Measurements from ENCODE around the gene RAB26.
"Not testable (repeated sequence)": the region's sequence is repeated elsewhere in the genome, so short reads cannot be mapped to it uniquely, and the experiment has no call there.

Gene RAB26, protein sequence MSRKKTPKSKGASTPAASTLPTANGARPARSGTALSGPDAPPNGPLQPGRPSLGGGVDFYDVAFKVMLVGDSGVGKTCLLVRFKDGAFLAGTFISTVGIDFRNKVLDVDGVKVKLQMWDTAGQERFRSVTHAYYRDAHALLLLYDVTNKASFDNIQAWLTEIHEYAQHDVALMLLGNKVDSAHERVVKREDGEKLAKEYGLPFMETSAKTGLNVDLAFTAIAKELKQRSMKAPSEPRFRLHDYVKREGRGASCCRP

DNA sequence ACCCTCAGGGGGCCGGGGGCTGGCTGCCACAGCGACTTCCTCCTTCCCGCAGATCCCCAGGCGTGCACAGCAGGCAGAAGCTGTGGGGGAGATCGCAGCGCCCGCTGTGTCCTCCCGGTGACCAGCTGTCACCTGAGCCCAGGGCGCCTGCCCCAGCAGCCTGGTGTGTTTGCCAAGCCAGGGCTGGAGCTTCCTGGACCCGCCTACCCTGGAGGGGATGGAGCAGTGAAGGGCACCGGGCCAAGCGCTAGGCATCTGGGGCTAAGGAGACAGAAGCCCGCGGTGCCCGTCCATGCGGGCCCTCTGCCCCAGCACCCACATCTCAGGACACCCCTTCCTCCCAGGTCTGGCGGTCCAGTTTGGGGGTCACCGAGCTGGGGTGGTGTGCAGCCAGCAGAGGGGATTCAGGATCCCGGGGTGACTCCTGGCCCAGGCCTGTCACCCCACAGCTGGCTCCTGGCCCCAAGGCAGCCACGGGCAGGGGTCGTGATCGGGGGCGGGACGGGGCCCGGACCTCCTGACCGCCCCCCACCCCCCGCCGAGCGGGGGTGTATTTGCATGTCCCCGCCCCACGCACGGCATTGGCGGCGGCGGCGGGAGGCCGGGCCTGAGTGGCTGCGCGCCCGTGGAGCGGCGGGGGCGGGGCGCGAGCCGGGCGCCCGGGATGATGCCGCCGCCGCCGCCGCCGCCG, at the start of gene RAB26:
Gene RAB26, plus strand, starts transcription at position 645 of the 691 bp plus-strand sequence. CDS start 159 bp downstream, outside the sequence.
- in situ Hi-C loops (cut with MboI; ENCODE audit: low sequenced_read_pairs): no loop called here

DNA sequence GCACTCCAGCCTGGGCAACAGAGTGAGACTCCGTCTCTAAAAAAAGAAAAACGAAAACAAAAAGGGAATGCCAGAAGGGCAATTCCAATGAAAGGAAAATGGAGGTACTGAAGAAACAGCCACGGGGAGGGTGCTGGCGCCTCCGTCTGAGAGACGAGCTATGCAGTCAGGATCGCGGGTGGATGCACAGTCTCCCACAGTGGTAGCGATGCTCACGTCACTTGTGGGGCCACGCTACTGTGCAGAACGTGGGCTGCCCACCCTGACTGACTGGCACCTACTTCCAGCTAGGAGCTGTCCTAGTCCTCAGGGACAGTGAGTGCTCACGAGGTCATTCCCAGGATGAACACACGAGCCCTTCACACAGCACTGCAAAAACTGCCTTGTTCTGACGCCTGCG, 46.8 kb upstream of the RAB26 start:
- in situ Hi-C loops (cut with MboI; ENCODE audit: low sequenced_read_pairs): not testable (repeated sequence)

- in situ Hi-C loops (cut with MboI; ENCODE audit: low sequenced_read_pairs): no loop called here
Observed at GRCh38 chr16:2102471-2102870, 46.0 kb upstream of the RAB26 start.

GRCh38 chr16:2104464-2104863, 44.0 kb upstream of the RAB26 start:
- in situ Hi-C loops (cut with MboI; ENCODE audit: low sequenced_read_pairs): not testable (repeated sequence)

DNA sequence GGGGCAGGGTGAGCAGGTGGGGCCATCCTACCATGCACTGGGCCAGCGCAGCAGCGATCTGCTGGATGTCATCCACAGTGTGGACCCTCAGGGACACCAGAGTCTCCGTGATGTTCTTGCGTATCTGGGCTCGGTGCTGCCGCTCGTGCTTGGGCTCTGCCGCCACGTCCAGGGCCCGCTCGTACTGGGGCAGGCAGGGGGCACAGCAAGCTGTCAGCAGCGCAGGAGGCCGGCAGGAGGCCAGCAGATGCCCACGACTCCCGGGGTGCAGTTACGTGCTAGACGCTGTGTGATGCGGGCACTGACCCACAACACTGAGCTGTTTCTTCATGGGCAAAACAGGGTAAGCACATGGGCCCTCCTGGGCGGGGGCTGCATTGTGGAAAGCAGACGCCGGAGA, 43.1 kb upstream of the RAB26 start:
- in situ Hi-C loops (cut with MboI; ENCODE audit: low sequenced_read_pairs): not testable (repeated sequence)

DNA sequence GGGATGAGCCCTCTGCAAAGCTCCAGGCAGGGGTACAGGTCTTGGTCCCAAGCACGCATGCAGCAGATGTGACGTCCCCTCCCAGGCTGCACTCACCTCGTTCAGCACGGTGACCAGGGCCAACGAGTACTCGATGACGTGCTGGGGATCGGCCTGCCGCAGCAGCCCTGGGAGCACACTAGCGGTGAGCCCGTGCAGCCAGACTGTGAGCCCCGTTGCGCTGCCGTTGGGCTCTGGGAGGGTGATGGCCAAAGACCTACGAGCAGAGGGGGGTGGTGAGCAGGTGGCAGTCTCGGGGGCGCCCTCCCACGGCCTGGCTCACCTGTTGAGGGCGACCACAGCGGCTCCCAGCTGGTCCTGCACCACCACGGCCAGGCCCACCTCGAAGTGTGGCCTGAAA, 42.7 kb upstream of the RAB26 start:
- in situ Hi-C loops (cut with MboI; ENCODE audit: low sequenced_read_pairs): not testable (repeated sequence)

GRCh38 chr16:2106211-2106610, 42.2 kb upstream of the RAB26 start:
- in situ Hi-C loops (cut with MboI; ENCODE audit: low sequenced_read_pairs): not testable (repeated sequence)

DNA sequence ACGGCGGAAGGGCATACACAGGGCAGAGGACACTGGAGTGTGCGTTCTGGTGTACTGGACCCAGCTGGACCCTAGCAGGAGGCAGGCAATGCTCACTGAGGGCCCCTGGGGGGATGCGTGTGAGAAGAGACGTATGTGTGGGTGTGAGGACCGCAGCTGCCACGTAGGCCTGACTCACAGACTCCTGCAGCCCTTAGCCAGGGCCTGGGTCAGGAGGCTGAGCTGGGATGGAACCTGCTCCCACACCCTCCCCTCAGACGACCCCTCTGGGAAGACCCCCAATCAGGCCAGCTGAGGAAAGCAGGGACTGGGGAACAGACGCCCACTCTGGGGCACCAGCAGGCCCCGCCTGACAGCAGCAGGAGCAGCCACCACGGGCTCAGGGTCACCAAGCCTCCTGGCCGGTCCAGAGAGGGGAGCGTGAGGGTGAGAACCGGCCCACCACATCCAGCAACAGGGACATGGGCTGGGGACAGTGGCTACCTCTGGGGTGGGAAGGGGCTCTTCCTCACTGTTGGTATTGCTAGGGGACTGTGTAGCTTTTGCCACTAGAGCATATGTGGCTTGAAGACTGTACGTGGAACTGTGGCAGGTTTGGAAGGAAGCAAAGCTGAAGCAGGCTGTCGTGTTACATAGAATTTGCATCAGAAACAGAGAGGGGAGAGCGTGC, 41.2 kb upstream of the RAB26 start:
- in situ Hi-C loops (cut with MboI; ENCODE audit: low sequenced_read_pairs): not testable (repeated sequence)

DNA sequence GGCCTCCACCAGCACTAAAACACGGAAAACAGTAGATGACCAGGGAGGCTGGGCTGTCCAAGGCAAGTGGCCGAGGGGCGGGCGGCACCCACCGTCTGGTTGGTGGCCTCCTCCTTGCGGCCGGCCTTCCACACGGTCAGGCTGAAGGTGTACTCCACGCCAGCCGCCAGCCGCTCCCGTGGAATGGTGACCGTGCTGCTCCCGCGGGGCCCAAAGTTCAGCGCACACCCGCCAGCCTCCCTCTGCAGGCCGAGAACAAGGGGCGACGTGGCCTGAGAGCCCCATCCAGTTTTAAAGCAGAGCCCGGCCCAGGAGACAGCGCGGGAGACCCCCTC, 40.7 kb upstream of the RAB26 start:
- in situ Hi-C loops (cut with MboI; ENCODE audit: low sequenced_read_pairs): not testable (repeated sequence)

GRCh38 chr16:2108446-2109270, 39.8 kb upstream of the RAB26 start:
- in situ Hi-C loops (cut with MboI; ENCODE audit: low sequenced_read_pairs): not testable (repeated sequence)

DNA sequence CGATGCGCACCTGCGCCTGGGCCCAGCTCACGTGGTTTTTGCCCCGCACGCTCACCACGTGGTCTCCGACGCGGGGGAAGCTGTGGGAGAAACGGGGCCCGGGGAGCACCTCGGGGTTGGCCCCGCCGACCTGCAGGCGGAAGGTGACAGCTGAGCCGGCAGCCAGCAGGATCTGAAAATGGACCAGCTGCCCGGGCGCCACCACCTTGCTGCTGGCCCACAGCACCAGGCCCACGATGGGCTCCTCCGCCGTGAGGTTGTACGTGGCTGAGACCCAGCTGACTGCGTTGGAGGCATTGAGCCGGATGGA, 39.2 kb upstream of the RAB26 start:
- in situ Hi-C loops (cut with MboI; ENCODE audit: low sequenced_read_pairs): not testable (repeated sequence)

DNA sequence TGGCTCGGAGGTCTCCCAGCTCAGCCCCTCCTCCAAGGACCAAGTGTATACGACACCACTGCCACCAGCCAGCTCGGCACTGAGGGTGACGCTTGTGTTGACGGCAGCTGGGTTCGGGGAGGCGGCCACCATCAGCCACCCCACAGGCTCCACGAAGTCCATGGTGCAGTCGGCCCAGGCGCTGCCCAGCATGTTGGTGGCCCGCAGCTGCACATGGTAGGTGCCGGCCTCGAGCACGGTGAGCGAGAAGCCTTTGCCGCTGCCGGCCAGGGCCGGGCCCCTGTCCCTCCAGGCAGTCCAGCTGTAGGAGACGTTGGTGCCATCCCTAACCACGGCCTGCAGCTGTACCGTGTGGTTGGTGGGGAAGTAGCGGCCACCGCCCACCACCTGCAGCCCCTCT, 38.6 kb upstream of the RAB26 start:
- in situ Hi-C loops (cut with MboI; ENCODE audit: low sequenced_read_pairs): not testable (repeated sequence)

DNA sequence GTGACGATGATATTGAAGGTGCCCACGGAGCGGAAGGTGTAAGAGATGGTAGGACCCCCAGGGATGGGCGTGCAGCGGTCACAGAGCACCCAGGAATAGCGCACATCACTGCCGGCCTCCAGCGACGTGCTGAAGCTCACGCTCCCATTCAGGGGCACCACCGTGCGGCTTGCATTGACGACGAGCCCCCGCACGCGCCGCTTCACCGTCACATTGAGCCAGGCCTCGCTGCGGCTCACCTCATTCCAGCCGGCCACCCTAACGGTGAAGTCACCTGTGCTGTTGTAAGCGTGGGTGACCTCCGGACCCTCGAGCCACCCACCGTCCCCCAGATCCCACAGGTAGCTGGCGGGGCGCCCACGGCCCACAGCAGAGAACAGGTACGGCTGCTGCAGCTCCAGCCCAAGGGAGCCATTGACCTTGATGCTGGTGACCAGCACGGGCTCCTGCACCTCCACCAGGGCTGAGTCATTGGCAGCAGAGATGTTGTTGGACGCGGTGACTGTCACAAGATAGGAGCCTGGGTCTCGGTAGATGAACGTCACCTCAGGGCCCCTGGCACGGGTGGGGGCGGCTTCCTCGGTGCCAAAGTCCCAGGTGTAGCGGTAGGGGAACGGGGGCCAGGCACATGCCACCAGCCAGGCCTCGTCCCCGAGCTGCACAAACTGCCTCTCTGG, 38.0 kb upstream of the RAB26 start:
- in situ Hi-C loops (cut with MboI; ENCODE audit: low sequenced_read_pairs): not testable (repeated sequence)

DNA sequence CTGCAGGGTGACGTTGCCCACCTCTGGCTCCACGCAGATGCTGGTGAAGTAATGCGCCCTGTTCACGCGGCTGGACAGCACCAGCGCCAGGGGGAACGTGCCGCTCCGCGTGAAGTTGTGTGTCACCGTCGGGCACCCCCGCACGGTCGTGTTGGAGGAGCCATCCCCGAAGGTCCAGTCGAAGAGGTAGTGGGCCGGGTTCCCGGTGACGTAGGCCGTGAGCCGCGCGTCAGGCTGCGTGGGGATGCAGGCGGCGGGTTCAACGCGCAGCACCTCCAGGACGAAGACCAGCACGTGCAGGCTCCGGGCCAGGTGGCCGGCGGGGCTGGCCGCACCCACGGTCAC, 37.4 kb upstream of the RAB26 start:
- in situ Hi-C loops (cut with MboI; ENCODE audit: low sequenced_read_pairs): not testable (repeated sequence)

DNA sequence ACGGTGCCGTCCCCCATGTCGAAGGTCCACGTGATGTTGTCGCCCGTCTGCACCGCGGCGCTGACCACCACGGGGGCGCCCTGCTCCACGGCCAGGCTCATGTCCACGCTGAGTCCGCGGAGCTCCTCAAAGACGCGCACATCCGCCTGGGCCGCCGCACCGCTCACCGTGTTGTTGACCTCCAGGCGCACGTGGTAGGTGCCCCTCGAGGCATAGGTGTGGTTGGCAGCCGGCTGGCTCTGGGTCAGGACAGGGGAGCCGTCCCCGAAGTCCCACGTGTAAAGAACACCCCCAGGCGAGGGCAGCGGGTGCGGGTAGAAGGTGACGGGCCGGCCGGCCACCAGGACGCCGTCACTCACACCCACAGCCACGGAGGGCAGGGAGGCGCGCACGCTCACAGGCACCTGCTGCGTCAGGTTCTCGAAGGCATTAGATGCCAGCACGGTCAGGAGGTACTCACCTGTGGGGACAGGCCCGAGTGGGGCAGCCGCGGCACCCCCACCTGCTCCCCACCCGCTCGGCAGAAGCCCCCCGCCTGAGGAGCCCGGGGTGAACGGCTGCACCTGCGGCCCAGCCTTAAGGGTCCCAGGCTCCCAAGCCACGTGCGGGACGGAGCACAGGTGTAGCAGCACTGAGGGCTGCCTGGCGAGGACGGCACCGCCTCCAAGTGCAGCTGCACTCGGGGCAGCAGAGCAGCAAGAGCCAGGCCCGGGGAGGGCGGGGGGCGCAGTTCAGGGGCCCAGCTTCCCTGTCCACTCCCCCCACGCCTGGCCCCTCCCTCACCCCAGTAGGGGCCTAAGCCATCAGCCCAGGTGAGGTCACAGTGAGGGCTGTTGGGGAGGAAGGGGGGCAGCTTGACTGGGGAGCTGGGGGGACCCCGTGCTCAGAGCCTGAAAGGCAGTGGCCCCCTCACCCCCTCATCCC, 36.8 kb upstream of the RAB26 start:
- in situ Hi-C loops (cut with MboI; ENCODE audit: low sequenced_read_pairs): not testable (repeated sequence)

GRCh38 chr16:2112539-2113106, 35.8 kb upstream of the RAB26 start:
- in situ Hi-C loops (cut with MboI; ENCODE audit: low sequenced_read_pairs): not testable (repeated sequence)

DNA sequence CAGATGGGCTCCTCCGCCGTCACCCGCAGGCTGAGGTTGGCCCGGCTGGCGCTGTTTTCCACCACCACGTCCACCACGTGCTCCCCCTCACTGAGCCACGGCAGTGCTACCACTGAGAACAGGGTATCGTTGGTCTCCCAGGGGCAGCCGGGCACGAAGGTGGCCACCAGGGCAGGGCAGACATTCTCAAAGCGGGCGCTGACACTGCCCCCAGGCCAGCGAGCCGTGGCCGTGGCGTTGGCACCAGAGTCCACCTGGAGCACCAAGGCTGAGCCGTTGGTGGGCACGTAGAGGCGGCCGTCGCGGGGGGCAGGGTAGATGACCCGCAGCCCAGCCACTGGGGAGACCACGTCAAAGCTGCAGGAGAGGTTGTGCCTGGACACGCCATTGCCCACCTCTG, 34.2 kb upstream of the RAB26 start:
- in situ Hi-C loops (cut with MboI; ENCODE audit: low sequenced_read_pairs): not testable (repeated sequence)

GRCh38 chr16:2114885-2115590, 33.4 kb upstream of the RAB26 start:
- in situ Hi-C loops (cut with MboI; ENCODE audit: low sequenced_read_pairs): not testable (repeated sequence)

GRCh38 chr16:2115591-2115973, 32.8 kb upstream of the RAB26 start:
- in situ Hi-C loops (cut with MboI; ENCODE audit: low sequenced_read_pairs): no loop called here

Measured in hTERT RPE-1 (cell line).